ENCODE measurements around the gene MLC1. TPM values are rescaled to one million over a fixed set of nuclear protein-coding genes. Genes with fewer than 3 reads are reported as not detected.

Gene MLC1
- polyA plus RNA-seq, 1 donor (not counting 4 experiments of a cell fraction or from before 2014, with no cell fraction given) = not detected

DNA sequence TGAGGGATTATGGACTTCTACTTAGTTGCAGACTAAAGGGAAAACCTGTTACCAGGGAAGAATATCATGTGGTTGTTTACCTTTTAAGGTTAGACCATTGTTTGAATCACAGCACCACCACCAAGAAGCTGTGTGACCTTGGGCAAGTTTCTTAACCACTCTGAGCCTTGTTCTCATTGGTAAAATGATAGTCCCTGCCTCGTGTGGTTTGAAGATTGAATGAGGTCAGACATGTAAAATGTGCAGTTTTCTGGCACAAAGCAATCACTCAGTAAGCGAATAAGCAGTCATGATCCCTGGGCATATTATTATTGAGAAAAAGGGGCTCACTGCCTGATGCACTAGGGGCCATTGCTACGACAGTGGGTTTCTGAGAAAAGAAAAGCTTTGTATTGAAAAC is 32.9 kb upstream of the MLC1 start:
- no peak for FAIRE-seq
- dilution Hi-C loops (cut with MboI; ENCODE audit: extremely low pct_ligation_motif_present, low sequenced_read_pairs) = no loop called here
- Histone ChIP-seq H2AFZ (ENCODE audit: control insufficient read depth, low read length) (no peak overlapping the region), H3K9me1 (ENCODE audit: control insufficient read depth, extremely low read depth, insufficient read depth, low read length) (no peaks in the 10 kb centered on the region), H4K20me1 (ENCODE audit: control insufficient read depth, extremely low read depth, insufficient read depth, low read length) (no peaks in the 10 kb centered on the region), H3K27ac (ENCODE audit: control insufficient read depth, insufficient read depth, low read length) (no peak overlapping the region), H3K36me3 (ENCODE audit: control insufficient read depth in 2 of 2, extremely low read depth in 1 of 2, insufficient read depth in 2 of 2, low read length in 2 of 2) (no peaks in the 10 kb centered on the region), H3K27me3 (ENCODE audit: control insufficient read depth, extremely low read depth, insufficient read depth, low read length) (peaks cover 23% of the 10 kb centered on the region), H3K9me3 (ENCODE audit: control insufficient read depth, low read depth, low read length) (peaks cover 3% of the 10 kb centered on the region), H3K4me3 (ENCODE audit: control insufficient read depth in 2 of 3, extremely low read depth in 1 of 3, insufficient read depth in 2 of 3, low read depth in 1 of 3, low read length in 3 of 3) (no peak overlapping the region), H3K4me2 (ENCODE audit: control insufficient read depth, extremely low read depth, insufficient read depth, low read depth, low read length) (no peak overlapping the region), H3K79me2 (ENCODE audit: control insufficient read depth, insufficient read depth, low read length) (no peaks in the 10 kb centered on the region), H3K9ac (ENCODE audit: control insufficient read depth, extremely low read depth, insufficient read depth, low read length) (no peak overlapping the region), H3K4me1 (ENCODE audit: control insufficient read depth, extremely low read depth, insufficient read depth, low read length) (peaks cover 6% of the 10 kb centered on the region)
- TF ChIP-seq, protein P1, sequence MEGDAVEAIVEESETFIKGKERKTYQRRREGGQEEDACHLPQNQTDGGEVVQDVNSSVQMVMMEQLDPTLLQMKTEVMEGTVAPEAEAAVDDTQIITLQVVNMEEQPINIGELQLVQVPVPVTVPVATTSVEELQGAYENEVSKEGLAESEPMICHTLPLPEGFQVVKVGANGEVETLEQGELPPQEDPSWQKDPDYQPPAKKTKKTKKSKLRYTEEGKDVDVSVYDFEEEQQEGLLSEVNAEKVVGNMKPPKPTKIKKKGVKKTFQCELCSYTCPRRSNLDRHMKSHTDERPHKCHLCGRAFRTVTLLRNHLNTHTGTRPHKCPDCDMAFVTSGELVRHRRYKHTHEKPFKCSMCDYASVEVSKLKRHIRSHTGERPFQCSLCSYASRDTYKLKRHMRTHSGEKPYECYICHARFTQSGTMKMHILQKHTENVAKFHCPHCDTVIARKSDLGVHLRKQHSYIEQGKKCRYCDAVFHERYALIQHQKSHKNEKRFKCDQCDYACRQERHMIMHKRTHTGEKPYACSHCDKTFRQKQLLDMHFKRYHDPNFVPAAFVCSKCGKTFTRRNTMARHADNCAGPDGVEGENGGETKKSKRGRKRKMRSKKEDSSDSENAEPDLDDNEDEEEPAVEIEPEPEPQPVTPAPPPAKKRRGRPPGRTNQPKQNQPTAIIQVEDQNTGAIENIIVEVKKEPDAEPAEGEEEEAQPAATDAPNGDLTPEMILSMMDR (optimal IDR thresholded peaks at IDR 0.05 in 1 of 3, IDR thresholded peaks at IDR 0.05 in 1 of 3, conservative IDR thresholded peaks at IDR 0.05 in 1 of 3; ENCODE audit: extremely low read depth in 1 of 3, insufficient read depth in 2 of 3, low read length in 3 of 3) = no peak
- no peak for TF ChIP-seq EZH2 (IDR thresholded peaks at IDR 0.05; ENCODE audit: low read length)
- DNase-seq (ENCODE audit: low read depth, low spot score) = no peak

DNA sequence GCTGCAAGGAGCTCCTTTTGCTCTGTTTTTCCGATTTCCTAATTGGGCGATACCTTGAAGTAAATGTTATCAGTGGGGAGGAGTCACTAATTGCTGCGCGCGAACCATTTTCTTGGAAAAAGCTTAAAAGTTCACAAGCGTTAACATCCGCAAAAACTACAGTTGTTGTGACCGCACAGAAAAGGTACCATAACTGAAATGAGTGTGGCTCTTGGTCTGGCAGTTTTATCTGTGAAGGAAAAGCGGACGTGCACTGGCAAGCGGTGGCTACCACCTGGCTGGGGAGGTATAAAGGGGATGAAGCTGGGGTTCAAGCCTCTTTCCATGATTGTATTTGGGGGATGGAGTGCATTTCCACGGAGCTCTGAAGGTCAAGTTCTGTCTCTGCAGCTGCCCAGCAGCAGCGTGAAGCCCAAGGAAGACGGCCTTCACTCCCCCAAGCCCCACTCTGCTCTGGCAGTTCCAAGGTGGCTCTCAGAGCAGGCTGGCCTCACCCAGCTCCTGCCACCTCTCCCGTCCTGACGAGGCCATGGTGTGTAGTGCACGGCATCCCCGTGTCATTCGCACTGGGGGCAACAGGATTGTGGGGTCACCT is 32.0 kb upstream of the MLC1 start:
- H3K27me3 ChIP-seq (ENCODE audit: control insufficient read depth, extremely low read depth, insufficient read depth, low read length) = peaks cover 23% of the 10 kb centered on the region
- no peak overlapping the region for H3K9ac ChIP-seq (ENCODE audit: control insufficient read depth, extremely low read depth, insufficient read depth, low read length)

More for the DNA sequence above, 32.0 kb upstream of the MLC1 start:
- H3K79me2 ChIP-seq (ENCODE audit: control insufficient read depth, insufficient read depth, low read length) = no peaks in the 10 kb centered on the region
- no peak for FAIRE-seq
- H3K4me3 ChIP-seq (ENCODE audit: control insufficient read depth in 2 of 3, extremely low read depth in 1 of 3, insufficient read depth in 2 of 3, low read depth in 1 of 3, low read length in 3 of 3) = no peak overlapping the region
- dilution Hi-C loops (cut with MboI; ENCODE audit: extremely low pct_ligation_motif_present, low sequenced_read_pairs) = no loop called here
- H3K27ac ChIP-seq (ENCODE audit: control insufficient read depth, insufficient read depth, low read length) = no peak overlapping the region
- no peak overlapping the region for H3K4me2 ChIP-seq (ENCODE audit: control insufficient read depth, extremely low read depth, insufficient read depth, low read depth, low read length)
- no peak for DNase-seq (ENCODE audit: low read depth, low spot score)
- H3K9me1 ChIP-seq (ENCODE audit: control insufficient read depth, extremely low read depth, insufficient read depth, low read length) = no peaks in the 10 kb centered on the region
- peaks cover 6% of the 10 kb centered on the region for H3K4me1 ChIP-seq (ENCODE audit: control insufficient read depth, extremely low read depth, insufficient read depth, low read length)
- no peaks in the 10 kb centered on the region for H4K20me1 ChIP-seq (ENCODE audit: control insufficient read depth, extremely low read depth, insufficient read depth, low read length)
- TF ChIP-seq, protein P1 (optimal IDR thresholded peaks at IDR 0.05 in 1 of 3, IDR thresholded peaks at IDR 0.05 in 1 of 3, conservative IDR thresholded peaks at IDR 0.05 in 1 of 3; ENCODE audit: extremely low read depth in 1 of 3, insufficient read depth in 2 of 3, low read length in 3 of 3) = no peak
- no peak for TF ChIP-seq EZH2 (IDR thresholded peaks at IDR 0.05; ENCODE audit: low read length)
- no peak overlapping the region for H2AFZ ChIP-seq (ENCODE audit: control insufficient read depth, low read length)
- no peaks in the 10 kb centered on the region for H3K36me3 ChIP-seq (ENCODE audit: control insufficient read depth in 2 of 2, extremely low read depth in 1 of 2, insufficient read depth in 2 of 2, low read length in 2 of 2)
- H3K9me3 ChIP-seq (ENCODE audit: control insufficient read depth, low read depth, low read length) = no peaks in the 10 kb centered on the region
